ENCODE results near the gene AGBL4.
A peak's percentile ranks its signal among the peaks of the same experiment; 100 is the strongest.

Gene AGBL4

GRCh38 chr1:48873944-48874343 lies 1149.8 kb downstream of the AGBL4 start:
- no peak for DNase-seq (ENCODE audit: low read depth)
- H3K4me3 ChIP-seq (ENCODE audit: low read depth, low read length), result no peak overlapping the region
- no peak for TF ChIP-seq CTCF (IDR thresholded peaks at IDR 0.05; ENCODE audit: low read depth, low read length, missing control alignments)

- DNase-seq (ENCODE audit: low read depth), result no peak
- TF ChIP-seq CTCF (IDR thresholded peaks at IDR 0.05; ENCODE audit: low read depth, low read length, missing control alignments), result peak; percentile 60
- no peak overlapping the region for H3K4me3 ChIP-seq (ENCODE audit: low read depth, low read length)
These were observed 1153.2 kb downstream of the AGBL4 start for GRCh38 chr1:48870596-48870995.

GRCh38 chr1:48869116-48869893 lies 1154.4 kb downstream of the AGBL4 start:
- peak; percentile 14 for TF ChIP-seq CTCF (IDR thresholded peaks at IDR 0.05; ENCODE audit: low read depth, low read length, missing control alignments)
- no peak for DNase-seq (ENCODE audit: low read depth)
- no peak overlapping the region for H3K4me3 ChIP-seq (ENCODE audit: low read depth, low read length)

GRCh38 chr1:48864913-48865312 lies 1158.8 kb downstream of the AGBL4 start:
- H3K4me3 ChIP-seq (ENCODE audit: low read depth, low read length), result no peak overlapping the region
- no peak for TF ChIP-seq CTCF (IDR thresholded peaks at IDR 0.05; ENCODE audit: low read depth, low read length, missing control alignments)
- DNase-seq (ENCODE audit: low read depth), result no peak

- no peak for DNase-seq (ENCODE audit: low read depth)
- no peak for TF ChIP-seq CTCF (IDR thresholded peaks at IDR 0.05; ENCODE audit: low read depth, low read length, missing control alignments)
- H3K4me3 ChIP-seq (ENCODE audit: low read depth, low read length), result no peak overlapping the region
These were observed 1164.3 kb downstream of the AGBL4 start for GRCh38 chr1:48859456-48859855.

GRCh38 chr1:48858200-48858920 lies 1165.4 kb downstream of the AGBL4 start:
- no peak for DNase-seq (ENCODE audit: low read depth)
- TF ChIP-seq CTCF (IDR thresholded peaks at IDR 0.05; ENCODE audit: low read depth, low read length, missing control alignments), result no peak

More at GRCh38 chr1:48858200-48858920, 1165.4 kb downstream of the AGBL4 start:
- H3K4me3 ChIP-seq (ENCODE audit: low read depth, low read length), result no peak overlapping the region
